Thoracic aorta (tissue), 2 donors: ENCODE data around the gene TFF2. TPM values are rescaled to one million over a fixed set of nuclear protein-coding genes. Genes with fewer than 3 reads are reported as not detected.

Experiments
- ATAC-seq: fragments of 150-250 bp; one replicate; pipeline ENCODE4 v1.8.0; 2017; ENCODE audit warnings: low read depth; ENCODE audit not compliant: insufficient number of reproducible peaks, low FRiP score
- DNase-seq: peaks from one replicate; pipeline ENCODE4 v3.0.0-alpha.2; 2020; ENCODE audit warnings: low spot score
- H3K27ac ChIP-seq, 2 donors: fragments of 200-600 bp; sonication (generic); 1 replicate in 1 of 2; 2 replicates in 1 of 2; pipeline ENCODE4 v1.5.1; 2016; ENCODE audit warnings: mild to moderate bottlenecking in 2 of 2, moderate library complexity in 2 of 2
- H3K27me3 ChIP-seq: fragments of 200-600 bp; sonication (generic); replicated peaks from 2 replicates; pipeline ENCODE4 v1.6.0; 2016; ENCODE audit warnings: mild to moderate bottlenecking; ENCODE audit not compliant: insufficient read depth
- H3K36me3 ChIP-seq: fragments of 200-600 bp; sonication (generic); one replicate; pipeline ENCODE4 v1.5.1; 2016
- H3K4me1 ChIP-seq, 2 donors: fragments of 200-600 bp; sonication (generic); 1 replicate in 1 of 2; 2 replicates in 1 of 2; pipeline versions ENCODE4 v1.5.1 to v1.6.0; 2016; ENCODE audit warnings: low read depth in 2 of 2, mild to moderate bottlenecking in 1 of 2; ENCODE audit not compliant: control insufficient read depth in 1 of 2
- H3K4me3 ChIP-seq: fragments of 200-600 bp; sonication (generic); 2 replicates; pipeline ENCODE4 v1.5.1; 2016; ENCODE audit warnings: mild to moderate bottlenecking
- H3K9me3 ChIP-seq: fragments of 200-600 bp; sonication (generic); 2 replicates; pipeline ENCODE4 v1.5.1; 2016
- total RNA-seq, 2 donors: library from RNA; depleted of rRNA; stranded (reverse); fragments of >200 nt; gene quantifications; one replicate each; pipeline versions ENCODE4 v1.1.0 to v1.2.3, GENCODE V29; 2016
- TF ChIP-seq, protein P1 (sequence below): fragments of 200-600 bp; sonication (generic); IDR thresholded peaks from one replicate; pipeline ENCODE4 v1.5.1; 2019; ENCODE audit warnings: antibody characterized with exemption

TFF2 gene
- total RNA-seq, 2 donors from 2014 or later: 17.0 TPM; not detected in 1

DNA sequence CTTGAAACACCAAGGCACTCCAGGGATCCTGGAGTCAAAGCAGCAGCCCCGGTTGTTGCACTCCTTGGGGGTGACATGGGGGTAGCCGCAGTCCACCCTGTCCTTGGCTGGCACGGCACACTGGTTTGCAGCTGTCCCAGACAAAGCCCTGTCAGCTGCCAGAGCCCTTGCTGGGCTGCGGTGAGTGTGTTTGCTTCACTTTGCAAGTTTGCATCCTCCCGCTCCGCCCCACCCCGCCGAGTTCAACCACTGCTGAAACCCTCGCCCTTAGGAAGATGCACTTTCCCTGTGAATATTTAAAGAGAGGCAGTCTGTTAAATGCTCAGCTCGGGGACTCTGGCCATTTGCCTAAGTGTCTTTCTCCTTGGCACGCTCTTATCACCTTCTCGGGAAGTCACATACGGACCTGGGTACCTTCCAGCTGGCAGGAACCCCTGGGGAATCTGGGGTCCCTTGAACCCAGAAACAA lies 37.3 kb downstream of the TFF2 start:
- TF ChIP-seq, protein P1, sequence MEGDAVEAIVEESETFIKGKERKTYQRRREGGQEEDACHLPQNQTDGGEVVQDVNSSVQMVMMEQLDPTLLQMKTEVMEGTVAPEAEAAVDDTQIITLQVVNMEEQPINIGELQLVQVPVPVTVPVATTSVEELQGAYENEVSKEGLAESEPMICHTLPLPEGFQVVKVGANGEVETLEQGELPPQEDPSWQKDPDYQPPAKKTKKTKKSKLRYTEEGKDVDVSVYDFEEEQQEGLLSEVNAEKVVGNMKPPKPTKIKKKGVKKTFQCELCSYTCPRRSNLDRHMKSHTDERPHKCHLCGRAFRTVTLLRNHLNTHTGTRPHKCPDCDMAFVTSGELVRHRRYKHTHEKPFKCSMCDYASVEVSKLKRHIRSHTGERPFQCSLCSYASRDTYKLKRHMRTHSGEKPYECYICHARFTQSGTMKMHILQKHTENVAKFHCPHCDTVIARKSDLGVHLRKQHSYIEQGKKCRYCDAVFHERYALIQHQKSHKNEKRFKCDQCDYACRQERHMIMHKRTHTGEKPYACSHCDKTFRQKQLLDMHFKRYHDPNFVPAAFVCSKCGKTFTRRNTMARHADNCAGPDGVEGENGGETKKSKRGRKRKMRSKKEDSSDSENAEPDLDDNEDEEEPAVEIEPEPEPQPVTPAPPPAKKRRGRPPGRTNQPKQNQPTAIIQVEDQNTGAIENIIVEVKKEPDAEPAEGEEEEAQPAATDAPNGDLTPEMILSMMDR: no peak
- H3K4me3 ChIP-seq: no peak overlapping the region
- no peaks in the 10 kb centered on the region for H3K9me3 ChIP-seq
- DNase-seq (no peak), ATAC-seq (no peak)
- no peaks in the 10 kb centered on the region for H3K4me1 ChIP-seq
- H3K27ac ChIP-seq: no peak overlapping the region
- H3K27me3 ChIP-seq: no peaks in the 10 kb centered on the region
- no peaks in the 10 kb centered on the region for H3K36me3 ChIP-seq

DNA sequence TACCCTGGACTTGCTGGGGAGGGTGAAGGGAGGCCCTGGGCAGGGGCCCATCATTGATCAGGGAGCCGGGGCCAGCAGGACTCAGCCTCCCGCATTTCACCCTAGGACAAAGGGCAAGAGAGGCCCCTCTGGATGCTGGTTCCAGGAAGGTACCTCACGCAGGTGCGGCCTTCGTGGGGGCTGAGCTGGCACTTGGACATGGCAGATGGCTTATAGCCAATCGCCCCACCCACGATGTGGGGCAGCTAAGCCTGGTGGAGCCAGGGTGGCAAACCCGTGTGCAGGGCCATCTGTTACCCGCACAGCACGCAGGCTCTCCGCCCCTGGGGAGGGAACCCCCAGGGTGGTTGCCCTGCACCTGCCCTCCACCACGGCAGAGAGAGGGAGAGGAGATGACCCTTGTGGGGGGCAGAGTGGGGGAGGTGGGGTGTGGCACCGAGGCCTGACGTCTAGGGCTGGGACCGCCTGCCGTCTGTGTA lies 38.1 kb downstream of the TFF2 start:
- Histone ChIP-seq H3K27ac (no peak overlapping the region), H3K4me1 (no peaks in the 10 kb centered on the region), H3K4me3 (no peak overlapping the region), H3K36me3 (no peaks in the 10 kb centered on the region), H3K9me3 (no peaks in the 10 kb centered on the region), H3K27me3 (no peaks in the 10 kb centered on the region)
- TF ChIP-seq, protein P1: no peak
- DNase-seq: no peak
- no peak for ATAC-seq

DNA sequence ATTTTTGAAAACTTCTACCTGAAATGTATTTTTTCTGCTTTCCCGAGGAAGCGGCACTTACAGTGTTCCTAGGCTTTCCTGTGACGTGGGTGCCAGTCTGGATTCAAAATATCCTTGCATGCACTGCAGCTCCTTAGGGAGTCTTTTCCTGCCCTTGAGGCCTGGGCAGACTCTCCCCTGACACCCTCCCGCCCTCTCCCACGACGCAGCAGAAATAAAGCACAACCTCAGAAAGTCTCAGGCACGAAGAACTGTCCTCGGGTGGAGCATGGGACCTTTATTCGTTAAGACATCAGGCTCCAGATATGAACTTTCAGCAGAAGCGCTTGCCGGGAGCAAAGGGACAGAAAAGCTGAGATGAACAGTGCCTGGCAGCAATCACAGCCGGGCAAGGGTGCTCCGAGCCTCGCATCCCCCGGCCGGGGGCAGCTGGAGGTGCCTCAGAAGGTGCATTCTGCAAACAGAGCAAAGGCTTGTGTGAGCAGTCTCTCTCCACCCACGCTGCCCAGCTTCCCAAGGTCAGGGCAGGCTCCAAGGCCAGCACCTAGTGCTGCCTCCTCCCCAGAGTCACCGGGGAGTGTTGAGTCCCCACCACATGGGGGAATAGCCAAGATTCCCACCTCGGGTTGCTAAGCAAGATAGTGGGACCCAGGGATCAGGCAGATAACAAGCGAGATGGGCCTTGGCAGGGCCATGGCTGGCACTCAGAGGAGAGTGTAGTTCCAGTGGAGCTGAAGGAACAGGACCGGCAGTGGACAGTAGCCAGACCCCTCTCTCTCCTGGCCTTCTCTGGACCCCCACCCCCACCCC lies 38.8 kb downstream of the TFF2 start:
- no peak overlapping the region for H3K27ac ChIP-seq
- TF ChIP-seq, protein P1: no peak
- no peaks in the 10 kb centered on the region for H3K36me3 ChIP-seq
- no peaks in the 10 kb centered on the region for H3K4me1 ChIP-seq
- no peaks in the 10 kb centered on the region for H3K9me3 ChIP-seq
- no peak for DNase-seq
- ATAC-seq: no peak
- H3K4me3 ChIP-seq: no peak overlapping the region
- H3K27me3 ChIP-seq: no peaks in the 10 kb centered on the region

DNA sequence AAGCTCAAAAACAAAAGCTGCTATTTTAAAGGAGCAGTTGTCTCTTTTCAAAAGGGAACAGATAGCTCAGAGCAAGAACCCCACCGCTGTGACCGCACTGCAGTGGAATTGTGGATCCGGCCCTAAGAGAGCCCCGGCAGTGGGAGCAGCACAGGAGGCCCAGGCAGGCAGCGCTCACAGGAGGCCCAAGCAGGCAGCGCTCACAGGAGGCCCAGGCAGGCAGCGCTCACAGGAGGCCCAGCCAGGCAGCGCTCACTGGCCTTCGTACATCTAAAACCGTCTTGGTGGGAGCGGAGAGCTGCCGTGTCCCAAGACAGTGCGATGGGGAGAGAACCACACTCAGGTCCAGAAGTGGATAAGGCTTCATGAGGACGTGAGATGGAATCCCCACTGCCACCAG lies 39.6 kb downstream of the TFF2 start:
- no peaks in the 10 kb centered on the region for H3K9me3 ChIP-seq
- no peaks in the 10 kb centered on the region for H3K27me3 ChIP-seq
- ATAC-seq (no peak), DNase-seq (no peak)
- TF ChIP-seq, protein P1: no peak
- H3K27ac ChIP-seq: no peak overlapping the region
- no peaks in the 10 kb centered on the region for H3K36me3 ChIP-seq
- H3K4me3 ChIP-seq: no peak overlapping the region
- H3K4me1 ChIP-seq: no peaks in the 10 kb centered on the region

DNA sequence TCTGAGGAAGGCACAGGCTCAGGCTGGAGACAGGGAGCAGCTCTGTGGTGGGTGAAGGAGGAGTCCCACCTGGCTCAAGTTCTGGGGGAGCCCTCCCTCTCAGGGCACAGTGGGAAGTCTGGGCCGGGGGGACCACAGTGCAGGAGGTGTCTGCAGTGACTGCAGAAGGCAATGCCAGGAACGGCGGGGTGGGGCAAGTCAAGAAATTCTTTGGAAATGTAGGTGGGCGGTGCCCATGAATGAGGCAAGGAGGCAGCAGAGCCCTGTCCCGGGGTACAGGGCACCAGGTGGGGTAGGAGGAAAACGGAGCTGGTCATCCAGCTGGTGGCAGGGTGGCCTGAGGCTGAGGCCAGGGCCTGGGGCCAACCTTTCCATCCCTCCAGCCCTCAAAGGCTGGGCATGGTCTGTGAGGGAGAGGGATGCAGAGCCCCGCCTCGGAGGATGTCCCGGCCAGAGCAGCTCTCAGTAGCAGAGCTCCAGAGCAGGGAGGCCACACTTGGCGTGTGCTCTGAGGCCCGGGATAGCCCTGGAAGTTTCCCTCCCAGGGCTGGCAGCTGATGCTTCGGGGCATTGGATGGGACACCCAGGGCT lies 40.3 kb downstream of the TFF2 start:
- DNase-seq (no peak), ATAC-seq (no peak)
- Histone ChIP-seq H3K27ac (no peak overlapping the region), H3K9me3 (no peaks in the 10 kb centered on the region), H3K4me3 (no peak overlapping the region), H3K27me3 (no peaks in the 10 kb centered on the region), H3K36me3 (no peaks in the 10 kb centered on the region), H3K4me1 (no peaks in the 10 kb centered on the region)
- TF ChIP-seq, protein P1: no peak
